H9 (cell line): Measurements from ENCODE around the gene SLCO4A1. TPM values are rescaled to one million over a fixed set of nuclear protein-coding genes. Genes with fewer than 3 reads are reported as not detected.

ENCODE experiments used
- DNase-seq: peaks from one replicate; pipeline ENCODE4 v3.0.0-alpha.2; 2017
- H2AFZ ChIP-seq: one replicate; pipeline ENCODE4 v1.6.1; 2013; ENCODE audit warnings: mild to moderate bottlenecking, low read length, control low read depth, moderate library complexity
- H2AK5ac ChIP-seq: 2 replicates; pipeline ENCODE4 v1.6.1; 2013; ENCODE audit warnings: low read length, control low read depth, mixed read lengths; ENCODE audit not compliant: insufficient read length
- H2BK120ac ChIP-seq: one replicate; pipeline ENCODE4 v1.6.1; 2013; ENCODE audit warnings: low read depth, mild to moderate bottlenecking, low read length, control low read depth, inconsistent platforms; ENCODE audit not compliant: poor library complexity, severe bottlenecking
- H2BK12ac ChIP-seq: 2 replicates; pipeline ENCODE4 v1.6.1; 2013; ENCODE audit warnings: low read length, control low read depth, mixed read lengths, low read depth; ENCODE audit not compliant: insufficient read length
- H2BK15ac ChIP-seq: 2 replicates; pipeline ENCODE4 v1.6.1; 2013; ENCODE audit warnings: low read depth, low read length, control low read depth
- H2BK20ac ChIP-seq: one replicate; pipeline ENCODE4 v1.6.1; 2013; ENCODE audit warnings: low read depth, mild to moderate bottlenecking, low read length, control low read depth, inconsistent platforms; ENCODE audit not compliant: poor library complexity, severe bottlenecking
- H2BK5ac ChIP-seq: 2 replicates; pipeline ENCODE4 v1.6.1; 2013; ENCODE audit warnings: low read length, control low read depth, mixed read lengths; ENCODE audit not compliant: insufficient read length
- H3K14ac ChIP-seq: 2 replicates; pipeline ENCODE4 v1.6.1; 2013; ENCODE audit warnings: low read length, control low read depth; ENCODE audit not compliant: insufficient read depth
- H3K18ac ChIP-seq: 2 replicates; pipeline ENCODE4 v1.6.1; 2013; ENCODE audit warnings: low read depth, mild to moderate bottlenecking, mixed read lengths, low read length, control low read depth; ENCODE audit not compliant: insufficient read length
- H3K23ac ChIP-seq: 2 replicates; pipeline ENCODE4 v1.6.1; 2013; ENCODE audit warnings: low read length, control low read depth, mixed read lengths, low read depth; ENCODE audit not compliant: insufficient read length
- H3K23me2 ChIP-seq: 2 replicates; pipeline ENCODE4 v1.6.1; 2013; ENCODE audit warnings: low read depth, mild to moderate bottlenecking, mixed read lengths, low read length, control low read depth; ENCODE audit not compliant: insufficient read length, poor library complexity, severe bottlenecking
- H3K27ac ChIP-seq: 2 replicates; pipeline ENCODE4 v1.5.1; 2013; ENCODE audit warnings: low read length, control low read depth, mixed read lengths, low read depth; ENCODE audit not compliant: insufficient read length
- H3K27me3 ChIP-seq: 2 replicates; pipeline ENCODE4 v1.6.1; 2013; ENCODE audit warnings: low read length, control low read depth, inconsistent platforms; ENCODE audit not compliant: insufficient read depth
- H3K4ac ChIP-seq: 2 replicates; pipeline ENCODE4 v1.6.1; 2013; ENCODE audit warnings: low read depth, mild to moderate bottlenecking, control low read depth, inconsistent platforms, low read length, moderate library complexity
- H3K4me1 ChIP-seq: 2 replicates; pipeline ENCODE4 v1.6.1; 2013; ENCODE audit warnings: low read length, control low read depth, inconsistent platforms; ENCODE audit not compliant: insufficient read depth
- H3K4me2 ChIP-seq: 2 replicates; pipeline ENCODE4 v1.6.1; 2013; ENCODE audit warnings: low read length, control low read depth, mixed read lengths; ENCODE audit not compliant: insufficient read length, insufficient read depth
- H3K56ac ChIP-seq: 2 replicates; pipeline ENCODE4 v1.6.1; 2013; ENCODE audit warnings: low read depth, mild to moderate bottlenecking, mixed read lengths, low read length, control low read depth; ENCODE audit not compliant: insufficient read length
- H3K79me1 ChIP-seq: 2 replicates; pipeline ENCODE4 v1.6.1; 2013; ENCODE audit warnings: low read depth, mild to moderate bottlenecking, moderate library complexity, low read length, control low read depth, inconsistent platforms; ENCODE audit not compliant: insufficient read depth, poor library complexity, severe bottlenecking
- H3K79me2 ChIP-seq: 2 replicates; pipeline ENCODE4 v1.6.1; 2013; ENCODE audit warnings: low read length, control low read depth, inconsistent platforms; ENCODE audit not compliant: insufficient read depth
- H3K9ac ChIP-seq: 2 replicates; pipeline ENCODE4 v1.6.1; 2013; ENCODE audit warnings: low read length, control low read depth, mixed read lengths; ENCODE audit not compliant: insufficient read length; ENCODE audit errors: extremely low read depth
- H3K9me3 ChIP-seq: one replicate; pipeline ENCODE4 v1.6.1; 2013; ENCODE audit warnings: low read depth, low read length, inconsistent platforms; ENCODE audit not compliant: control insufficient read depth
- H3T11ph ChIP-seq: one replicate; pipeline ENCODE4 v1.6.1; 2013; ENCODE audit warnings: mild to moderate bottlenecking, low read length, control low read depth, inconsistent platforms
- H4K20me1 ChIP-seq: one replicate; pipeline ENCODE4 v1.6.1; 2013; ENCODE audit not compliant: control insufficient read depth, insufficient read length, insufficient read depth
- H4K5ac ChIP-seq: 2 replicates; pipeline ENCODE4 v1.6.1; 2013; ENCODE audit warnings: low read depth, mild to moderate bottlenecking, mixed read lengths, low read length, control low read depth; ENCODE audit not compliant: insufficient read length
- H4K8ac ChIP-seq: replicated peaks from 2 replicates; pipeline ENCODE4 v1.6.1; 2013; ENCODE audit warnings: low read length, control low read depth, mixed read lengths, low read depth; ENCODE audit not compliant: insufficient read length
- H4K91ac ChIP-seq: 2 replicates; pipeline ENCODE4 v1.6.1; 2013; ENCODE audit warnings: low read depth, mild to moderate bottlenecking, moderate library complexity, mixed read lengths, low read length, control low read depth; ENCODE audit not compliant: insufficient read length
- H3K27ac Mint-ChIP-seq, 3 experiments: 2 replicates in 2 of 3; 3 replicates in 1 of 3; pipeline ENCODE4 v1.8.0; 2020 to 2021; ENCODE audit warnings: mixed read lengths in 3 of 3, mild to moderate bottlenecking in 1 of 3, moderate library complexity in 1 of 3
- H3K27me3 Mint-ChIP-seq: 2 replicates; pipeline ENCODE4 v1.8.0; 2021; ENCODE audit warnings: low read depth, mild to moderate bottlenecking, moderate library complexity, mixed read lengths
- H3K36me3 Mint-ChIP-seq, 3 experiments: 2 replicates in 2 of 3; 3 replicates in 1 of 3; pipeline ENCODE4 v1.8.0; 2020 to 2021; ENCODE audit warnings: low read depth in 3 of 3, mixed read lengths in 3 of 3; ENCODE audit not compliant: insufficient read depth in 1 of 3
- H3K4me1 Mint-ChIP-seq, 2 experiments: 2 replicates each; pipeline ENCODE4 v1.8.0; 2020; ENCODE audit warnings: mixed read lengths in 2 of 2
- H3K4me3 Mint-ChIP-seq, 2 experiments: 2 replicates in 1 of 2; 3 replicates in 1 of 2; pipeline ENCODE4 v1.8.0; 2020 to 2021; ENCODE audit warnings: mild to moderate bottlenecking in 2 of 2, mixed read lengths in 2 of 2, moderate library complexity in 1 of 2
- H3K9me3 Mint-ChIP-seq, 2 experiments: 2 replicates in 1 of 2; 3 replicates in 1 of 2; pipeline ENCODE4 v1.8.0; 2020; ENCODE audit warnings: mild to moderate bottlenecking in 2 of 2, mixed read lengths in 2 of 2, moderate library complexity in 1 of 2
- WGBS: extraction: QIAGEN DNeasy Blood & Tissue Kit; methylation state at CpG from one replicate; pipeline ENCODE4 v1.1.7; 2013; ENCODE audit warnings: missing lambda C conversion rate, low lambda C conversion rate, mixed read lengths; ENCODE audit not compliant: insufficient read length; ENCODE audit errors: extremely low coverage; 5-methylcytosine and 5-hydroxymethylcytosine counted together
- total RNA-seq: library from RNA; stranded (reverse); gene quantifications from 2 replicates; pipeline ENCODE4 v1.2.1, GENCODE V29; 2021
- TF ChIP-seq, protein P1 (sequence below): fragments of 200-600 bp; sonication (generic); conservative IDR thresholded peaks from 3 replicates; pipeline ENCODE4 v1.8.0; 2021; ENCODE audit warnings: antibody characterized with exemption, mild to moderate bottlenecking

Gene SLCO4A1
- total RNA-seq, 1 experiment from 2014 or later = 9.4 TPM

DNA sequence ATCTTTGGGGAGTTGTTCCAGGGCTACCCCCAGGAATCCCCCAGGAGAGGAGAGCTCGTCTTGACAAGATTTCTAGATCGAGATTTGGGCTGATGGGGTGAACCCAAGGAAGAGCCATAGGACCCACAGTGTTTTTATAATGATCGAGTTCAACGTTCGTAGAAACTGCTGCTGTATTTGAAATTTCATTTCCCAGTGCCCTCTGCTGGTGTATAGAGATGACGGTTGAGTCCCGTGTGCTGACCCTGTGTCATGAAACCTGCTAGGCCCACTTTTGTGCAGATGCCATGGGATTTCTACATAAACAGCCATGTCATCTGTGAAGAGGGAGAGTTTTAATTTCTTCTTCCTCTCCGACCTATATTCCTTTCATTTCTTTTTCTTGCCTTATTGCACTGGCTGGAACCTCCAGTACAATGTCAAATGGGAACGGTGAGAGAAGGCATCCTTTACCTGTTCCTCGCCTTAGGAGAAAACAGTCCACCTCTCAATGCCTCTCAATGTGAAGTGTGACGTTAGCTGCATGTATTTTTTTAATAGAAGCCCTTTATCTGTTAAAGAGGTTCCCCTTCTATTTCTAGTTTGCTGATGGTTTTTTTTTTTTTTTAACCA lies 37.8 kb downstream of the SLCO4A1 start:
- H2BK120ac ChIP-seq = no peak overlapping the region
- no peak for DNase-seq
- WGBS = no CpG with 5 or more reads among the region's 11 CpGs
- no peak overlapping the region for H3K9ac ChIP-seq
- Mint-ChIP-seq H3K36me3 (peaks cover 2 to 11% (median 7%) of the 10 kb centered on the region in 3 experiments; a peak in 3 of 7 replicates), H3K4me1 (no peaks in the 10 kb centered on the region), H3K9me3 (peaks cover 11 to 13% of the 10 kb centered on the region in 2 experiments), H3K27ac (no peak overlapping the region), H3K4me3 (no peak overlapping the region), H3K27me3 (peaks cover 23% of the 10 kb centered on the region)
- no peak overlapping the region for H3T11ph ChIP-seq
- H3K14ac ChIP-seq = no peak overlapping the region
- H3K79me1 ChIP-seq = no peaks in the 10 kb centered on the region
- no peaks in the 10 kb centered on the region for H3K79me2 ChIP-seq
- H3K9me3 ChIP-seq = no peaks in the 10 kb centered on the region
- no peaks in the 10 kb centered on the region for H3K4me1 ChIP-seq
- H2BK15ac ChIP-seq = no peak overlapping the region
- H4K91ac ChIP-seq = no peak overlapping the region
- no peak overlapping the region for H3K56ac ChIP-seq
- H3K4me2 ChIP-seq = no peak overlapping the region
- H3K27me3 ChIP-seq = no peaks in the 10 kb centered on the region
- no peak overlapping the region for H3K4ac ChIP-seq
- no peak overlapping the region for H3K18ac ChIP-seq
- H3K23me2 ChIP-seq = no peaks in the 10 kb centered on the region
- no peaks in the 10 kb centered on the region for H4K20me1 ChIP-seq
- no peak overlapping the region for H4K8ac ChIP-seq
- no peak overlapping the region for H3K23ac ChIP-seq
- H2BK5ac ChIP-seq = no peak overlapping the region
- TF ChIP-seq, protein P1, sequence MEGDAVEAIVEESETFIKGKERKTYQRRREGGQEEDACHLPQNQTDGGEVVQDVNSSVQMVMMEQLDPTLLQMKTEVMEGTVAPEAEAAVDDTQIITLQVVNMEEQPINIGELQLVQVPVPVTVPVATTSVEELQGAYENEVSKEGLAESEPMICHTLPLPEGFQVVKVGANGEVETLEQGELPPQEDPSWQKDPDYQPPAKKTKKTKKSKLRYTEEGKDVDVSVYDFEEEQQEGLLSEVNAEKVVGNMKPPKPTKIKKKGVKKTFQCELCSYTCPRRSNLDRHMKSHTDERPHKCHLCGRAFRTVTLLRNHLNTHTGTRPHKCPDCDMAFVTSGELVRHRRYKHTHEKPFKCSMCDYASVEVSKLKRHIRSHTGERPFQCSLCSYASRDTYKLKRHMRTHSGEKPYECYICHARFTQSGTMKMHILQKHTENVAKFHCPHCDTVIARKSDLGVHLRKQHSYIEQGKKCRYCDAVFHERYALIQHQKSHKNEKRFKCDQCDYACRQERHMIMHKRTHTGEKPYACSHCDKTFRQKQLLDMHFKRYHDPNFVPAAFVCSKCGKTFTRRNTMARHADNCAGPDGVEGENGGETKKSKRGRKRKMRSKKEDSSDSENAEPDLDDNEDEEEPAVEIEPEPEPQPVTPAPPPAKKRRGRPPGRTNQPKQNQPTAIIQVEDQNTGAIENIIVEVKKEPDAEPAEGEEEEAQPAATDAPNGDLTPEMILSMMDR = 0 out of 3 replicates have a peak, but pooled peaks have one; percentile 10
- no peak overlapping the region for H3K27ac ChIP-seq
- H2AK5ac ChIP-seq = no peak overlapping the region
- H4K5ac ChIP-seq = no peak overlapping the region
- no peak overlapping the region for H2BK20ac ChIP-seq
- H2AFZ ChIP-seq = no peak overlapping the region
- no peak overlapping the region for H2BK12ac ChIP-seq
